Measurements from ENCODE around the gene PRKN.

GRCh38 chr6:161622779-161623178 is 1104.8 kb downstream of the PRKN start:
- TF ChIP-seq POLR2A (IDR thresholded peaks at IDR 0.05) = no peak
- TF ChIP-seq CTCF (IDR thresholded peaks at IDR 0.05) = no peak
- no peak for TF ChIP-seq POLR2AphosphoS5 (IDR thresholded peaks at IDR 0.05)
